HG02870 (cell line): ENCODE results near the gene AP2A1.

Experiments used
- ATAC-seq: cut with Tn5 transposase; IDR thresholded peaks from one replicate; pipeline ENCODE4 v1.9.1; 2021; ENCODE audit warnings: mild to moderate bottlenecking, moderate library complexity; ENCODE audit not compliant: unreplicated experiment

AP2A1 gene

DNA sequence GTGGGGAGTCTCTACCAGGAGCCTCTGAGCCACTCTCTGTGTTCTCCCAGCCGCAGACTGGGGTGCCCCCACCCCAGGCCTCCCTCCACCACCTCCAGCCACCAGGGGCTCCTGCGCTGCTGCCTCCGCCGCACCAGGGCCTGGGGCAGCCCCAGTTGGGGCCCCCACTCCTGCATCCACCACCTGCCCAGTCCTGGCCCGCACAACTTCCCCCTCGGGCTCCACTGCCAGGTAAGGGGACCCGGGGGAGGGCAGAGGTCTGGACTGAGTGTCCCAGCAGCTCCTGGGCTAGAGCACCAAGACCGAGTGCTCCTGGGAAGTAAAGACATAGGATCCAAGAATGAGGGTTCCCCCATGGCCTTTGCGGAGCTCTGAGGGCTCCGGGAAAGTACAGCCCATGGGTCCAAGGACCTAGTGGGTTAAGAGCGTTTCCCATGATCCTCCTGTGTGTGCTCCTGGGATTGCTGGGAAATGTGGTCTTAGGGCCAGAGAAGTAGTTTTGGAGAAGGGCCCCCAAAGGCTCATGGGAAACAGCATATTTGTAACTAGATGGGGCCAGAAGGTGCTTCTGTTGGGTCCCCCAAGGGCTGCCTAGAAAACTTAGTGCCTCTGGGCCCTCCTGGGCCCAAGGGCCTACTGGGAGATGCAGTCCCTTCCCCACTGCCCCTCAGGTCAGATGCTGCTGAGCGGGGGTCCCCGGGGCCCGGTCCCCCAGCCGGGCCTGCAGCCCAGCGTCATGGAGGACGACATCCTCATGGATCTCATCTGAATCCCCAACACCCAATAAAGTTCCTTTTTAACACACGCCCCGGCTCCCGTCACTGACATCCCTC is 69.6 kb downstream of the AP2A1 start:
- no peak for ATAC-seq

DNA sequence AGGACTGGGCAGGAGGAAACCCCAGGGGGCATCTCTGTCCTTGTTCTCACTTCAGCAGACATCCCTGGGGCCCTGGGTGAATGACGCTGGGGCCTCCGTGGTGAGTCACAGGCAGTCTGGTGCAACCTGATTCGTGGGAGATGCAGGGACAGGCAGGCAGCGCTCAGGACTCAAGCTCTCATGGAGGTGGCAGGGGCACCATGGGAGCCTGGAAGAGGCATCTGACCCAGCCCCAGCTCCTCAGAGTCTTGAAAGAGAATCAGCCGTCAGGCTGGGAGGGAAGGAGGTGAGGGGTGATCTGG is 70.2 kb downstream of the AP2A1 start:
- ATAC-seq, result no peak

DNA sequence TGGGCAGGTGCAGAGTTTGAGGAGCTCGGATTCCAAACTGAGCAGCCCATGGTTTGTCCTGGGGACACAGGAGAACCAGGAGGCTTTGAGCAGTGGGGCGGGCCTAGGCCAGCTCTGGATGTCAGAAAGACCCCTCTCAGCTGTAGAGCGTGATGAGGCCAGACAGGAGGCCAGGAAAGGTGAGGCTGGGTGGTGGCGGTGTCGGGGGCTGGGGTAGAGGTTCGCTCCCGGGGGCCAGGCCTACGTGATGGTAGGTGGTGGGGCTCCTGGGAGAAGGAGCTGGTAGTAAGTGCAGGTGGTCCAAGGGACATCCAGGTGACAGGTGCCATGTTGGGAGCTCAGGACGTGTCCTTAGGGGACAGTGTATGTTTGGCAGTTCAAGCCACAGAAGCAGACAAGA is 70.6 kb downstream of the AP2A1 start:
- ATAC-seq, result no peak

DNA sequence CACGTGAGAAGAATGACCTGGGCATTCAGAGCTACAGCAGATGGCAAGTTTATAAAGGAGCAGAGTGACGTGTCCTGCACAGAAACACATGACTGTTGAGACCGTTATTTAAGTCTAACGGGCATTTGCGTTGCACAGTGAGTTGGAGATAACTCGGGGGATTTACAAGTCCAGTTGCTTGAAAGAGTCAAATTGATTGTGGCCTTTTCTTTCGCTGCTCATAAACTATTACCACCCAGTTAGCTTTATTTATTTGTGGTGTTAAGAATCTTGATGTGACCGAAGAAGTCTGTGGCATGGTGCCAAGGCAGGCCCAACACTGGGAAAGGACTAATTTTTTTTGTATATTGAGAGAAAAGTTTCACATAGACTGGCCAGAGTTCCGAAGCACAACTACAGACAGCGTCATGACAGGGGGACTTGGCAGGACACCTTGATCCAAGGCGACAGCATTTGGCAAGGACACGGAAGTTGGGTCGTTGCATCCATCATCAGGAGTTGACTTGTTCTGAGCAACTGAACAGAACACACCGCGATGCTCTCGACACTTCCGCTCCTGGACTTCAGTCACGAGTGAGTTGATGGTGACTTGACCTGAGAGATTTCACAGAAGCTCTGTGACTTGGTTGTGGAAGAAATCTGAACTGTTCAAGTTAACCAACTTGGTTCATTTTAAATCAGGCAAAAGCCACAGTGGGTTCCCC is 72.2 kb downstream of the AP2A1 start:
- no peak for ATAC-seq

DNA sequence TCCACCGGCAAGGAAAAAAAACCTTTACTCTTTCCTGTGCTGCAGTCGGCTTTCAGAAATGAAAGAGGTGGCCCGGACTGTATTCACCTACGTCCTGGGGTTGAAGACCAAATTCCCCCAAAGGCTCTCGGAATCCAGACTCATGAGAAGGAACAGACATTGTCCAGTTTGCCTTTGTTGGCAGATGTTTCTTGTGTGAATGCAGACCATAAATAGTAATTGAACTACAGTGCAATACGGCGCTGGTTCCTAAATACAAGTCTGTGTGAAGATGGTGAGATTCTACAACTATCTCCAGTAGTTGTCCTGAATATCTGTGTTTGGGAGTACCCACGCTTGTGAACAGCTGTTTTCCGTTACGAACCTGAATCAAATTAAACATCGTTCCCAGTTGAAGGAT is 72.9 kb downstream of the AP2A1 start:
- ATAC-seq, result no peak

DNA sequence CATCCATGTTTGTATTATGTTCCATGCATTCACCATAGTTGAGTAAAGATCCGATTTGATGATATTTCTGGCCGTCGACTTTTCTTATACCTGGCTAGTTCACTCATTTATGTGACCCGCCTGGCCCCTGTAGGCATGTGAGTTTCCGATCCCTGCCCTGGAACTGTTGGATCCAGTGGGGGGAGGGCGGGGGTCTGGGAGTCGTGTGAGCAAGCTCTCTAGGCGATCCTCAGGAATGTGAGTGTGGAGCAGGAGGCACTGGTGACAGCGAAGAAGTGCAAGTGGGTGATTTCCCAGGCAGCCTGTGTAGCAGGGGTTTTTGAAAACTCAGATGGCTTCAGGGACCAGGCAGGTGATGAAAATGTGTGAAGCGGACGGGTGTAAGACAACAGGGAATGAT is 73.5 kb downstream of the AP2A1 start:
- no peak for ATAC-seq

GRCh38 chr19:49840736-49841249 is 74.0 kb downstream of the AP2A1 start:
- ATAC-seq, result no peak

- no peak for ATAC-seq
These were observed 76.5 kb downstream of the AP2A1 start for GRCh38 chr19:49843265-49843664.

- no peak for ATAC-seq
These were observed 77.6 kb downstream of the AP2A1 start for GRCh38 chr19:49844138-49845095.

DNA sequence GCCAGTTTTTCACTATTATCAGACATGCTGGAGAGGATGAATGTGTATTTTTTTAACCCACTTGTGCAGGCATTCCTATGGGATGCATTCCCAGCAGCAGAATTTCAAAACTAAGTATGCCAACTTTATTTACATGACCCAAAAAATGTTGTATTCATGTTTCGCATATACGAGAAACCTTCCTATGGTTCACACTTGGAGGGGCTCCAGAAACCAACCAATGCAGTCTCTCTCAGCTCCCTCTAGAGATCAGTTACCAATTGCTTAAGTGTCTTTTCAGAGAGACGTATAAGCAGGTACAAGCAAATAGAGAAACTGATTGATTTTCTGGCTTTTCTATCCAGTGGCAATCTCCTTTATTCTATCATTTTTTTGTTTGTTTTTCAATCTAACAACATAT is 78.6 kb downstream of the AP2A1 start:
- no peak for ATAC-seq

DNA sequence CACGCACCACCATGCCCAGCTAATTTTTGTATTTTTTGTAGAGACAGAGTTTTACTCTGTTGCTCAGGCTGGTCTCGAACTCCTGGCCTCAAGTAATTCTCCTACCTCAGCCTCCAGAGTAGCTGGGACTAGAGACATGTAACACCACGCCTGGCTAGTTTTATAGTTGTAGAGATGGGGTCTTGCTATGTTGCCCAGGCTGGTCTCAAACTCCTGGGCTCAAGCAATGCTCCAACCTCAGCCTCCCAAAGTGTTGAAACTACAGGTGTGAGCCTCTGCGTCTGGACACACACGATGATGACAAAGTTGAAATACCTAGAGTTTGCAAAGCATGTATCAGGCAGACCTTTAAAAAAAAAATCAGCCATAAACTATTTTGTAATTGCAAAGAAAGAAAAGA is 79.6 kb downstream of the AP2A1 start:
- no peak for ATAC-seq

DNA sequence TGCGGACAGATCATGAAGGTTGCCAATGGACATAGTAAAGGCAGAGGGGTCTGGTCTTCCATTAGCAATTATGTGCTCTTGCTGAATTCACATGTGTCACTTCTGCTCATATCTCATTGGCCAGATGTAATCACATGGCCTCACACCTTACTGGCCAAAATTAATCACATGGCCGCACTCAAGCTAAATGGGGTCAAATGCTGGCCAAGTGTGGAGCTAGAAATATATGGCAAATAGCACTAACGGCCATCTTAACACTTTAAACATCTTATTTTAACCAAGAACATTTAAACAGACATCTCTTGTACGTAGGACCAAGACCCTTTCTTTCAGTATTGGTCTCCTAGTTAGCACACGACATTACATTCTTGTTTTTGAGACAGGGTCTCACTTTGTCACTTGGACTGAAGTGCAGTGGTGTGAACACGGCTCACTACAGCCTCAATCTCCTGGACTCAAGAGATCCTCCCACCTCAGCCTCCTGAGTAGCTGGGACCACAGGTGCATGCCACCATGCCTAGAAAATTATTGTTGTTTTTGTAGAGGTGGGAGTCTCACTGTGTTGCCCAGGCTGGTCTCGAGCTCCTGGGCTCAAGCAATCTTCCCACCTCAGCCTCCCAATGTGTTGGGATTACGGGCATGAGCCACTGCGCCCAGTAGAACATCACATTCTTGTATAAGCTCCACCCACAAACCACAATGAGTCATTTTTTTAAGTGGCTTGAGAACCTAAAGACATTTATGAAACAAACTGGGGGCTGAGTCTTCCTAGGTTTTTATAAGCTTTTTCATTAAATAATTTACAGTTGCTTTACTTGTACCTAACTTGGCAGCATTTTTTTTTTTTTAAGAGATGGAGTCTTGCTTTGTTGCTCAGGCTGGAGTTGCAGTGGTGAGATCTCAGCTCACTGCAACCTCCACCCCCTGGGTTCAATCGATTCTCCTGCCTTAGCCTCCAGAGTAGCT is 81.2 kb downstream of the AP2A1 start:
- ATAC-seq, result no peak

GRCh38 chr19:49848938-49849337 is 82.1 kb downstream of the AP2A1 start:
- ATAC-seq, result no peak

DNA sequence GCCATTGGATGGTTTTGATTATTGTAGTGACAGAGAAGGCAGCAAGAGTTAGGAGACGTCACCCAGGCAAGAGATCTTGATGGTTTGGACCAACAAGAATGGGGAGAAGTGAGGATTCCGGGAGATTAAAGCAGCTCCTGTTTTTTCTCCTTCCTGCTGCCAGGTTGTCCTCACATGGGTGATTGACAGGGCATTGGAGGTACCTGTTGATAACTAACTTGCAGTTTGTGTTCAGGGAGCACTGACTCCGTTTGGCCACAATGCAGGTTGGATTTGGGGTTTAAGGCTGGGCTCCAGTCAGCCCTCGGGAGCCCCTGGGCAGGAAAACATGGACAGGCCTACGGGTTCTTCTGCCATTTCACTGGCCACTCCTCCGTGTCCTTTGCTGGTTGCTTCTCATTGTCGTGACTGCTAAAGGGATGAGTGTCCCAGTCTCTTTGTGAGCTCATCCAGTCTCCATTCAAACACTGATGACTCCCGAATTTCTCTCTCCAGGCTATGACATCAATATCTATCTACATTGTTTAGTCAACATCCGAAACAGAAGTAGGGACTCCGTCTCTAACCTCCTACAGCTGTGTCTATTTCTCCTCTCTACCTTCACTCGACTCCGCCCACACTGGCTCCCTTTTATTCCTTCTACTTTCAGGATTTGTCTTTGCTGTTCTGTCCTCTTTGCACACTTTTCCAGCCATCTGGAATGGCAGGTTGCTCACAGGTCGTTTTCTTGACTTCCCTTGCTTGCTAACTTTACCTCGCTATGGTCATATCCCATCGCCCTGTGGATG is 82.8 kb downstream of the AP2A1 start:
- no peak for ATAC-seq

DNA sequence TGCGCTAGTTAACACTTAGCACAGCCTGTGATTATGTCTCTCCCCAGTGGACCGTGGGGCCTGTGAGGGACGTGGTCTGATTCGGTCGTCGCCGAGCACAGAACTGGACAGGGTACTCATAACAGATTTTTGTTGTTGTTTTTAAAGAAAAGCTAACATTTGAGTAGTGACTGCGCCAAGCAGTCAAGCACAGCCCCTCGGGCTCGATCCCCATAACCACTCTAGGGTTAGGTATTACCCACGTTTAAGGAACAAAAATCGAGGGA is 83.4 kb downstream of the AP2A1 start:
- ATAC-seq, result no peak

- peak; percentile 59 for ATAC-seq
These were observed 83.9 kb downstream of the AP2A1 start, which contains the start of gene PTOV1 for GRCh38 chr19:49850487-49851342. Gene PTOV1, plus strand, starts transcription at chr19:49851159.

DNA sequence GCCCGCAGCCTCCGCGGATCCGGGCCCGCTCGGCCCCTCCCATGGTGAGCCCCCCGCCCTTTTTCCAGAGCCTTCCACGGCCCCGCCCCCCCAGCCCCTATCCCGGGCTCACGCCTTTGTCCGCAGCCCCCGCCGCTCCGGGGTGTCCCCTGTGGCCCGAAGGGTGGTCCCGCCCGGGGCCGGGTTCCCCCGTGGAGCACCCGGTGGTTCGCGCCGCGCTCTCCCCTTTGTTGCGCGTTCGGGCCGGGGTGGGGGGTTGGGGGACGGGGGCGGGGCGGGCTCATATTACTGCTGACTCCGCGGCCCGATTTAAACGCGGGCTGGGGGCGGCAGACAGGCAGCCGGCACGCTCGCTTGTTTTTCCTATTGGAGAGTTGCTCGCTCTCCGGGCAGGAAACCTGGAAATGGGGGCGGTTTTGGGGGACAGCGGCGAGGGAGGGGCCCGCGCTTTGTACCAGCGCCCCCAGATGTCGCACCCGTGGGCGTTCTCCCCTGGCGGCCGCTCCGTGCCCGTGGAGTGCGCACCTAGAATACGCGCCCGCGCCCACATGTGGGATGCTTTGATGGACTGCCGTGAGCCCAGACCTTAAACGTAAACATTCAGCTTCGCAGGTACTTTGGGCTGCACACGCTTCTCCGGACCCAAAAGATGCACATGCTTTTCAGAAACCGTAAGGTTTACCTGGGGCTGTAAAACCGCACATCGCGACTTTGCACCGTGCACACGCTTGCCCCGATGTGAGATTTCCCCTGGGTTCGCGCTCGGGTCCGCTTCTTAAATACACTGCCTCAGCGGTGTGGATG is 84.9 kb downstream of the AP2A1 start:
- ATAC-seq, result peak; percentile 8

GRCh38 chr19:49852631-49853126 is 85.9 kb downstream of the AP2A1 start:
- ATAC-seq, result no peak
